Measurements from ENCODE around the gene GSTT4. TPM values are rescaled to one million over a fixed set of nuclear protein-coding genes. Genes with fewer than 3 reads are reported as not detected.
A peak's percentile ranks its signal among the peaks of the same experiment; 100 is the strongest.

GSTT4 gene
- total and polyA plus RNA-seq, 2 of the 13 experiments (the other 11 are each of a cell fraction or from before 2014, with no cell fraction given): 0.59 to 0.62 TPM

- peak; percentile 2 for ATAC-seq
- in situ Hi-C loops (cut with HindIII; ENCODE audit: extremely low pct_ligation_motif_present, low pct_unique_long_range_greater_than_20kb) (no loop called here), intact Hi-C loops (cut with micrococcal nuclease; ENCODE audit: unreplicated experiment) (no loop called here)
- Histone ChIP-seq H3K79me2 (ENCODE audit: insufficient read depth, low read length) (peaks cover 48% of the 10 kb centered on the region), H2AFZ (ENCODE audit: low read length) (no peak overlapping the region), H3K27ac (ENCODE audit: extremely low read length, insufficient read depth, low read length) (peak overlapping the region; percentile 87), H3K9me3 (ENCODE audit: low read length) (no peaks in the 10 kb centered on the region), H3K36me3 (replicated peaks in 1 of 2; ENCODE audit: control insufficient read depth in 1 of 2, insufficient read depth in 2 of 2, low read length in 2 of 2) (no peaks in the 10 kb centered on the region), H3K9ac (ENCODE audit: insufficient read depth, low read depth, low read length) (peak overlapping the region; percentile 82), H4K20me1 (ENCODE audit: insufficient read depth, low read length) (no peaks in the 10 kb centered on the region; the same call in 1 of the 2 replicates), H3K27me3 (ENCODE audit: control insufficient read depth in 1 of 2, insufficient read depth in 2 of 2, low read length in 2 of 2) (no peaks in the 10 kb centered on the region; a peak in 1 of 5 replicates), H3K4me3 (replicated peaks in 1 of 3; ENCODE audit: insufficient read depth in 1 of 3, low read depth in 2 of 3, low read length in 3 of 3) (peak overlapping the region; percentile 89 to 97 (median 95)), H3K4me2 (ENCODE audit: low read depth, low read length) (peak overlapping the region; percentile 86), H3K4me1 (ENCODE audit: insufficient read depth, low read length) (peaks cover 58% of the 10 kb centered on the region)
- DNase-seq (ENCODE audit: low spot score): no peak
- CTCF ChIA-PET (ENCODE audit: low intra/inter-chr PET ratio, low total read pairs): no interaction called here
- TSS peak; percentile 40 for BruUV-seq (replicated peaks)
- TF ChIP-seq ZNF747 (CRISPR knock-in tag; IDR thresholded peaks at IDR 0.05; ENCODE audit: borderline replicate concordance): 0 out of 2 replicates have a peak, but pooled peaks have one; percentile 6
- 0 out of 2 replicates have a peak, but pooled peaks have one; percentile 61 for TF ChIP-seq HDAC6 (IDR thresholded peaks at IDR 0.05; ENCODE audit: low read depth, low read length)
- no peak for TF ChIP-seq NFAT5 (CRISPR knock-in tag; IDR thresholded peaks at IDR 0.05)
- no peak for TF ChIP-seq ZNF768 (CRISPR knock-in tag; IDR thresholded peaks at IDR 0.05)
- TF ChIP-seq ETV6 (CRISPR knock-in tag; conservative IDR thresholded peaks at IDR 0.05): 0 out of 2 replicates have a peak, but pooled peaks have one; percentile 5
- TF ChIP-seq ZNF383 (CRISPR knock-in tag; IDR thresholded peaks at IDR 0.05; ENCODE audit: borderline replicate concordance): no peak
- TF ChIP-seq AGO2 (optimal IDR thresholded peaks at IDR 0.05; ENCODE audit: low read depth, low read length): peak; percentile 9
- TF ChIP-seq ZNF607 (CRISPR knock-in tag; IDR thresholded peaks at IDR 0.05; ENCODE audit: borderline replicate concordance): 0 out of 2 replicates have a peak, but pooled peaks have one; percentile 11
- TF ChIP-seq ZNF468 (CRISPR knock-in tag; IDR thresholded peaks at IDR 0.05): no peak
- TF ChIP-seq ZNF510 (CRISPR knock-in tag; IDR thresholded peaks at IDR 0.05; ENCODE audit: low read depth): no peak
- 0 out of 2 replicates have a peak, but pooled peaks have one; percentile 1 for TF ChIP-seq KMT2A (CRISPR knock-in tag; IDR thresholded peaks at IDR 0.05)
- 0 out of 2 replicates have a peak, but pooled peaks have one; percentile 65 for TF ChIP-seq ZNF652 (CRISPR knock-in tag; IDR thresholded peaks at IDR 0.05; ENCODE audit: borderline replicate concordance, low read depth)
- no peak for TF ChIP-seq ZNF558 (CRISPR knock-in tag; IDR thresholded peaks at IDR 0.05; ENCODE audit: borderline replicate concordance)
- TF ChIP-seq THAP8 (CRISPR knock-in tag; IDR thresholded peaks at IDR 0.05; ENCODE audit: borderline replicate concordance): 0 out of 2 replicates have a peak, but pooled peaks have one; percentile 17
- POLR2A ChIA-PET: interaction anchor here (1.5 to 1.8 kb wide), 2 partner anchors 14 to 134 kb away, joined by 5 to 7 read pairs; no protein-coding TSS in a partner anchor
- FAIRE-seq: no peak
- WGBS (ENCODE audit: low lambda C conversion rate): 0% methylated on average over 10 of the region's 10 CpGs
Observed at GRCh38 chr22:24011735-24012068, 6.4 kb upstream of the GSTT4 start.

Measured in HepG2 (cell line).